Neural progenitor cell (in vitro differentiated cells): ENCODE results near the gene KIAA2012. TPM values are rescaled to one million over a fixed set of nuclear protein-coding genes. Genes with fewer than 3 reads are reported as not detected.

ENCODE experiments used
- DNase-seq: peaks from one replicate; pipeline ENCODE4 v3.0.0-alpha.2; 2016; ENCODE audit warnings: low spot score
- H2AFZ ChIP-seq: fragments of 200-600 bp; sonication (generic); replicated peaks from 2 replicates; pipeline ENCODE4 v1.6.1; 2016; ENCODE audit warnings: antibody characterized with exemption
- H3F3A ChIP-seq: fragments of 200-600 bp; sonication (generic); 2 replicates; pipeline ENCODE4 v1.6.1; 2016; ENCODE audit warnings: antibody characterized with exemption, low read depth
- H3K27ac ChIP-seq: fragments of 200-600 bp; sonication (generic); 2 replicates; pipeline ENCODE4 v1.5.1; 2016; ENCODE audit warnings: mild to moderate bottlenecking
- H3K27me3 ChIP-seq: fragments of 200-600 bp; sonication (generic); 2 replicates; pipeline ENCODE4 v1.6.1; 2016; ENCODE audit warnings: mild to moderate bottlenecking, moderate library complexity
- H3K36me3 ChIP-seq: fragments of 200-600 bp; sonication (generic); 2 replicates; pipeline ENCODE4 v1.5.1; 2016
- H3K4me1 ChIP-seq: fragments of 200-600 bp; sonication (generic); 2 replicates; pipeline ENCODE4 v1.6.1; 2016; ENCODE audit warnings: mixed run types
- H3K4me2 ChIP-seq: fragments of 200-600 bp; sonication (generic); 2 replicates; pipeline ENCODE4 v1.6.1; 2016
- H3K4me3 ChIP-seq: fragments of 200-600 bp; sonication (generic); 2 replicates; pipeline ENCODE4 v1.5.1; 2016
- H3K79me2 ChIP-seq: fragments of 200-600 bp; sonication (generic); 2 replicates; pipeline ENCODE4 v1.6.1; 2016; ENCODE audit warnings: low read depth
- H3K9ac ChIP-seq: fragments of 200-600 bp; sonication (generic); 2 replicates; pipeline ENCODE4 v1.6.1; 2016
- H3K9me3 ChIP-seq: fragments of 200-600 bp; sonication (generic); 2 replicates; pipeline ENCODE4 v1.5.1; 2016; ENCODE audit warnings: low read depth
- H4K20me1 ChIP-seq: fragments of 200-600 bp; sonication (generic); 2 replicates; pipeline ENCODE4 v1.6.1; 2016; ENCODE audit warnings: low read depth
- H3K27ac Mint-ChIP-seq: 3 replicates; pipeline ENCODE4 v1.8.0; 2021; ENCODE audit warnings: mixed read lengths
- H3K27me3 Mint-ChIP-seq: 2 replicates; pipeline ENCODE4 v1.8.0; 2022; ENCODE audit warnings: low read depth, mild to moderate bottlenecking, inconsistent platforms, moderate library complexity, mixed read lengths; ENCODE audit not compliant: insufficient read depth
- H3K36me3 Mint-ChIP-seq: 3 replicates; pipeline ENCODE4 v1.8.0; 2021; ENCODE audit warnings: mixed read lengths
- H3K4me1 Mint-ChIP-seq: 3 replicates; pipeline ENCODE4 v1.8.0; 2021; ENCODE audit warnings: mixed read lengths
- H3K4me3 Mint-ChIP-seq: 3 replicates; pipeline ENCODE4 v1.8.0; 2021; ENCODE audit warnings: mild to moderate bottlenecking, moderate library complexity, mixed read lengths
- H3K9me3 Mint-ChIP-seq: 3 replicates; pipeline ENCODE4 v1.8.0; 2020; ENCODE audit warnings: mixed read lengths
- CTCF ChIP-seq: fragments of 200-600 bp; sonication (generic); IDR thresholded peaks from 2 replicates; pipeline ENCODE4 v1.5.1; 2017; ENCODE audit warnings: antibody characterized with exemption, mild to moderate bottlenecking
- EZH2 ChIP-seq: fragments of 200-600 bp; sonication (generic); IDR thresholded peaks from 2 replicates; pipeline ENCODE4 v1.6.1; 2017; ENCODE audit warnings: antibody characterized with exemption, mild to moderate bottlenecking, moderate library complexity
- EZH2phosphoT487 ChIP-seq: fragments of 200-600 bp; sonication (generic); IDR thresholded peaks from 2 replicates; pipeline ENCODE4 v1.6.1; 2017; ENCODE audit warnings: antibody characterized with exemption
- total RNA-seq: library from RNA; depleted of rRNA; stranded (reverse); fragments of >200 nt; gene quantifications from 2 replicates; pipeline ENCODE4 v1.2.3, GENCODE V29; 2015; ENCODE audit warnings: low replicate concordance

KIAA2012 gene
- total RNA-seq, 1 donor from 2014 or later = not detected

- H3K4me1 ChIP-seq = peaks cover 4% of the 10 kb centered on the region
- H3K79me2 ChIP-seq = no peaks in the 10 kb centered on the region
- no peak overlapping the region for H3K4me3 ChIP-seq
- Mint-ChIP-seq H3K4me3 (no peak overlapping the region), H3K9me3 (no peaks in the 10 kb centered on the region), H3K27me3 (peaks cover 9% of the 10 kb centered on the region), H3K36me3 (no peaks in the 10 kb centered on the region), H3K27ac (no peak overlapping the region), H3K4me1 (peaks cover 25% of the 10 kb centered on the region)
- no peak overlapping the region for H2AFZ ChIP-seq
- H3F3A ChIP-seq = peaks cover 4% of the 10 kb centered on the region
- no peak overlapping the region for H3K9ac ChIP-seq
- H3K9me3 ChIP-seq = no peaks in the 10 kb centered on the region
- H4K20me1 ChIP-seq = no peaks in the 10 kb centered on the region
- no peaks in the 10 kb centered on the region for H3K36me3 ChIP-seq
- H3K27me3 ChIP-seq = no peaks in the 10 kb centered on the region
- H3K27ac ChIP-seq = no peak overlapping the region
- TF ChIP-seq EZH2phosphoT487 (no peak), CTCF (no peak), EZH2 (no peak)
- H3K4me2 ChIP-seq = no peak overlapping the region
- no peak for DNase-seq
Observed at GRCh38 chr2:202094426-202094986, 21.5 kb downstream of the KIAA2012 start.

- Mint-ChIP-seq H3K4me3 (peak overlapping the region; percentile 15), H3K27ac (no peak overlapping the region), H3K27me3 (peaks cover 12% of the 10 kb centered on the region), H3K9me3 (no peaks in the 10 kb centered on the region), H3K4me1 (peaks cover 30% of the 10 kb centered on the region), H3K36me3 (no peaks in the 10 kb centered on the region)
- Histone ChIP-seq H3F3A (peaks cover 8% of the 10 kb centered on the region), H3K4me3 (no peak overlapping the region), H3K36me3 (no peaks in the 10 kb centered on the region), H3K79me2 (no peaks in the 10 kb centered on the region), H3K9ac (no peak overlapping the region), H3K27me3 (no peaks in the 10 kb centered on the region), H2AFZ (no peak overlapping the region), H3K27ac (no peak overlapping the region), H3K4me2 (no peak overlapping the region), H3K4me1 (peaks cover 5% of the 10 kb centered on the region), H4K20me1 (no peaks in the 10 kb centered on the region), H3K9me3 (no peaks in the 10 kb centered on the region)
- TF ChIP-seq EZH2 (no peak), EZH2phosphoT487 (no peak), CTCF (no peak)
- no peak for DNase-seq
Observed at GRCh38 chr2:202095235-202095634, 22.2 kb downstream of the KIAA2012 start.

- no peaks in the 10 kb centered on the region for H3K27me3 ChIP-seq
- no peaks in the 10 kb centered on the region for H4K20me1 ChIP-seq
- DNase-seq = no peak
- H2AFZ ChIP-seq = no peak overlapping the region
- H3K36me3 Mint-ChIP-seq = no peaks in the 10 kb centered on the region
- H3K36me3 ChIP-seq = no peaks in the 10 kb centered on the region
- no peak overlapping the region for H3K4me3 Mint-ChIP-seq
- peak overlapping the region; percentile 6 for H3K27ac Mint-ChIP-seq
- no peak overlapping the region for H3K27ac ChIP-seq
- H3K79me2 ChIP-seq = no peaks in the 10 kb centered on the region
- no peak overlapping the region for H3K9ac ChIP-seq
- H3K4me1 Mint-ChIP-seq = peaks cover 32% of the 10 kb centered on the region
- no peak for TF ChIP-seq EZH2phosphoT487
- TF ChIP-seq EZH2 = no peak
- TF ChIP-seq CTCF = no peak
- H3K9me3 ChIP-seq = no peaks in the 10 kb centered on the region
- H3K4me1 ChIP-seq = peaks cover 5% of the 10 kb centered on the region
- H3K9me3 Mint-ChIP-seq = no peaks in the 10 kb centered on the region
- H3K27me3 Mint-ChIP-seq = peaks cover 10% of the 10 kb centered on the region
- H3F3A ChIP-seq = peaks cover 12% of the 10 kb centered on the region
- no peak overlapping the region for H3K4me2 ChIP-seq
- no peak overlapping the region for H3K4me3 ChIP-seq
Observed at GRCh38 chr2:202096736-202097135, 23.7 kb downstream of the KIAA2012 start.
